HepG2 (cell line): ENCODE results near the gene PTCRA. TPM values are rescaled to one million over a fixed set of nuclear protein-coding genes. Genes with fewer than 3 reads are reported as not detected.

Source experiments
- ARID4A ChIP-seq: sonication (generic); formaldehyde crosslinking; IDR thresholded peaks from 2 replicates; pipeline ENCODE4 v1.5.0; 2020; ENCODE audit warnings: mild to moderate bottlenecking, missing genetic modification reagents, borderline replicate concordance
- CEBPB ChIP-seq: IDR thresholded peaks from 2 replicates; pipeline ENCODE4 v1.6.1; 2011; ENCODE audit warnings: low read depth, low read length, improper control_type of control experiment, borderline replicate concordance
- CEBPG ChIP-seq: IDR thresholded peaks from 2 replicates; pipeline ENCODE4 v1.6.1; 2016
- CHCHD3 ChIP-seq: sonication (generic); formaldehyde crosslinking; IDR thresholded peaks from 2 replicates; pipeline ENCODE4 v1.8.0; 2022; ENCODE audit warnings: mild to moderate bottlenecking, missing genetic modification reagents, moderate library complexity
- GATAD2A ChIP-seq: IDR thresholded peaks from 2 replicates; pipeline ENCODE4 v1.6.1; 2016
- GFI1 ChIP-seq: sonication (generic); formaldehyde crosslinking; IDR thresholded peaks from 2 replicates; pipeline ENCODE4 v1.5.0; 2020; ENCODE audit warnings: missing genetic modification reagents, mild to moderate bottlenecking, borderline replicate concordance
- HOXA7 ChIP-seq: sonication (generic); formaldehyde crosslinking; IDR thresholded peaks from 2 replicates; pipeline ENCODE4 v1.8.1; 2022; ENCODE audit warnings: mild to moderate bottlenecking, missing genetic modification reagents, moderate library complexity
- KDM6A ChIP-seq: IDR thresholded peaks from 2 replicates; pipeline ENCODE4 v1.6.1; 2016; ENCODE audit warnings: low read depth
- PHF5A ChIP-seq: IDR thresholded peaks from one replicate; pipeline ENCODE4 v1.6.1; 2018; ENCODE audit warnings: low read depth, missing genetic modification reagents; ENCODE audit not compliant: unreplicated experiment
- POLR2G ChIP-seq: fragments of 200-400 bp; formaldehyde crosslinking; IDR thresholded peaks from 2 replicates; pipeline ENCODE4 v1.6.1; 2018; ENCODE audit warnings: mild to moderate bottlenecking, low read depth, low read length, moderate library complexity
- PPARG ChIP-seq: conservative IDR thresholded peaks from 2 replicates; pipeline ENCODE4 v1.6.1; 2016; ENCODE audit warnings: missing biosample characterization, missing genetic modification reagents
- SAFB2 ChIP-seq: sonication (generic); formaldehyde crosslinking; IDR thresholded peaks from 2 replicates; pipeline ENCODE4 v1.5.1; 2020; ENCODE audit warnings: missing genetic modification reagents, low read depth, mild to moderate bottlenecking, borderline replicate concordance
- TCF7L2 ChIP-seq: IDR thresholded peaks from 2 replicates; pipeline ENCODE4 v1.6.1; 2011; ENCODE audit warnings: mild to moderate bottlenecking, low read depth, low read length, moderate library complexity
- ZNF3 ChIP-seq: IDR thresholded peaks from 2 replicates; pipeline ENCODE4 v1.7.0; 2017; ENCODE audit warnings: inconsistent platforms
- ZNF317 ChIP-seq: sonication (generic); formaldehyde crosslinking; IDR thresholded peaks from 2 replicates; pipeline ENCODE4 v1.5.0; 2020; ENCODE audit warnings: mild to moderate bottlenecking, missing genetic modification reagents
- ZNF513 ChIP-seq: sonication (generic); formaldehyde crosslinking; conservative IDR thresholded peaks from 2 replicates; pipeline ENCODE4 v1.5.0; 2020; ENCODE audit warnings: missing genetic modification reagents
- ZNF605 ChIP-seq: sonication (generic); formaldehyde crosslinking; IDR thresholded peaks from 2 replicates; pipeline ENCODE4 v1.8.0; 2022; ENCODE audit warnings: mild to moderate bottlenecking, missing genetic modification reagents
- polyA plus RNA-seq, 8 experiments: library from polyadenylated mRNA; depleted of rRNA in 3 of 8; stranded (reverse) in 7 of 8; unstranded in 1 of 8; fragments of >200 nt; fragmentation: Illumina TruSeq in 4 of 8; extraction: Trizol in 4 of 8; gene quantifications; 2 replicates each; pipeline versions ENCODE4 v1.2.1 to v1.2.3, GENCODE V29; 2011 to 2016; ENCODE audit warnings: low read depth in 4 of 8, missing spikeins in 1 of 8, mixed read lengths in 1 of 8; ENCODE audit not compliant: insufficient read depth in 1 of 8
- total RNA-seq, 5 experiments: library from RNA; depleted of rRNA; stranded (reverse); fragments of >200 nt; fragmentation: Illumina TruSeq; extraction: Trizol; gene quantifications; 2 replicates each; pipeline ENCODE4 v1.2.3, GENCODE V29; 2016; ENCODE audit warnings: low read depth in 1 of 5
- TF ChIP-seq, protein P1 (sequence below): sonication (generic); formaldehyde crosslinking; IDR thresholded peaks from 2 replicates; pipeline ENCODE4 v1.8.0; 2022; ENCODE audit warnings: mild to moderate bottlenecking, missing genetic modification reagents, borderline replicate concordance
- TF ChIP-seq, protein P2 (sequence below): sonication (generic); formaldehyde crosslinking; IDR thresholded peaks from 2 replicates; pipeline ENCODE4 v1.8.0; 2022; ENCODE audit warnings: low read depth, missing genetic modification reagents

The PTCRA gene
- total and polyA plus RNA-seq, 2 of the 13 experiments (the other 11 are each of a cell fraction or from before 2014, with no cell fraction given): not detected

DNA sequence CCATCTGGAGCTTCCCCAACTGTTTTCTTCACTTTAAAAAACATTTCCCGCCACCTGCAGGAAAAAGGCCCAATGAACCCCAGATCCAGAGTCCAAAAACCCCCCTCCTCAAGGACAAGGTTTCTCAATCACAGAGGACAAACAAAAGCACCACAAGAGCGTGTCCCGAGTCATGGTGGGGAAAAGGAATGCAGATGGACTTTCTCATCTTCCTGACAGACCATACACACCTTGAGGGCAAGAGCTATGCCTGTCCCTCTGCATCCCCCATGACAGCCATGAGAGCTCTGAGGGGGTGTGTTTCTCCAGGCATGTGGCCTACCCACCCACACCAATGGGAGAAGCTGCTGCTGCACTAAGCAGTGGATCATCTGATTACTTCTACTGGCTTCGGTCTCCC lies 54.1 kb downstream of the PTCRA start (continued):
- TF ChIP-seq ARID4A (CRISPR knock-in tag) (peak; percentile 44; the same call in 1 of the 2 replicates), TCF7L2 (no peak), POLR2G (no peak), CEBPG (CRISPR knock-in tag) (peak; percentile 72), HOXA7 (CRISPR knock-in tag) (no peak), GFI1 (peak; percentile 41; the same call in 1 of the 2 replicates), SAFB2 (no peak), ZNF317 (CRISPR knock-in tag) (no peak), KDM6A (CRISPR knock-in tag) (no peak), ZNF3 (CRISPR knock-in tag) (no peak), GATAD2A (CRISPR knock-in tag) (peak; percentile 82), CEBPB (peak; percentile 74), PHF5A (no peak), CHCHD3 (CRISPR knock-in tag) (no peak), ZNF605 (CRISPR knock-in tag) (no peak), ZNF513 (CRISPR knock-in tag) (no peak), PPARG (no peak)
- TF ChIP-seq, protein P1, sequence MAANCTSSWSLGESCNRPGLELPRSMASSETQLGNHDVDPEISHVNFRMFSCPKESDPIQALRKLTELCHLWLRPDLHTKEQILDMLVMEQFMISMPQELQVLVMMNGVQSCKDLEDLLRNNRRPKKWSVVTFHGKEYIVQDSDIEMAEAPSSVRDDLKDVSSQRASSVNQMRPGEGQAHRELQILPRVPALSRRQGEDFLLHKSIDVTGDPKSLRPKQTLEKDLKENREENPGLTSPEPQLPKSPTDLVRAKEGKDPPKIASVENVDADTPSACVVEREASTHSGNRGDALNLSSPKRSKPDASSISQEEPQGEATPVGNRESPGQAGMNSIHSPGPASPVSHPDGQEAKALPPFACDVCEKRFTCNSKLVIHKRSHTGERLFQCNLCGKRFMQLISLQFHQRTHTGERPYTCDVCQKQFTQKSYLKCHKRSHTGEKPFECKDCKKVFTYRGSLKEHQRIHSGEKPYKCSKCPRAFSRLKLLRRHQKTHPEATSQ: no peak
- TF ChIP-seq, protein P2, sequence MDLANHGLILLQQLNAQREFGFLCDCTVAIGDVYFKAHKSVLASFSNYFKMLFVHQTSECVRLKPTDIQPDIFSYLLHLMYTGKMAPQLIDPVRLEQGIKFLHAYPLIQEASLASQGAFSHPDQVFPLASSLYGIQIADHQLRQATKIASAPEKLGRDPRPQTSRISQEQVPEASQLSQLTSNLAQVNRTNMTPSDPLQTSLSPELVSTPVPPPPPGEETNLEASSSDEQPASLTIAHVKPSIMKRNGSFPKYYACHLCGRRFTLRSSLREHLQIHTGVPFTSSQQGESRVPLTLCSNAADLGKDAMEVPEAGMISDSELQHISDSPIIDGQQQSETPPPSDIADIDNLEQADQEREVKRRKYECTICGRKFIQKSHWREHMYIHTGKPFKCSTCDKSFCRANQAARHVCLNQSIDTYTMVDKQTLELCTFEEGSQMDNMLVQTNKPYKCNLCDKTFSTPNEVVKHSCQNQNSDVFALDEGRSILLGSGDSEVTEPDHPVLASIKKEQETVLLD (CRISPR knock-in tag): no peak
